ENCODE results near the gene CLIP1.

GRCh38 chr12:122327014-122327413 lies 95.5 kb downstream of the CLIP1 start:
- TF ChIP-seq POLR2A (IDR thresholded peaks at IDR 0.05) = no peak
- TF ChIP-seq CTCF (IDR thresholded peaks at IDR 0.05) = no peak
